B cell (primary cell): ENCODE data around the gene HCK. TPM values are rescaled to one million over a fixed set of nuclear protein-coding genes. Genes with fewer than 3 reads are reported as not detected.

Experiments
- ATAC-seq: fragments of 200-7000 bp; cut with Tn5 transposase; one replicate; pipeline ENCODE4 v1.10.0; 2021; ENCODE audit warnings: low read depth, mild to moderate bottlenecking, moderate number of reproducible peaks, moderate library complexity
- CTCF ChIA-PET: fragments of 350-600 bp; sonication (Branson Sonifier 250); formaldehyde crosslinking; loops from one replicate; lab custom pipeline; 2021; ENCODE audit warnings: antibody characterized with exemption, inconsistent platforms; lab: Charles Lee
- POLR2A ChIA-PET: fragments of 350-600 bp; sonication (Branson Sonifier 250); formaldehyde crosslinking; loops from one replicate; lab custom pipeline; 2021; ENCODE audit warnings: antibody characterized with exemption; lab: Charles Lee
- DNase-seq: peaks from one replicate; pipeline ENCODE4 v3.0.0; 2013
- H2AFZ ChIP-seq: 2 replicates; pipeline ENCODE4 v1.6.1; 2012; ENCODE audit warnings: mild to moderate bottlenecking, low read depth, low read length; ENCODE audit not compliant: insufficient read depth, poor library complexity, severe bottlenecking
- H3K27ac ChIP-seq, 2 donors: 1 replicate in 1 of 2; 2 replicates in 1 of 2; pipeline ENCODE4 v1.5.1; 2012 to 2013; ENCODE audit warnings: low read length in 2 of 2, mild to moderate bottlenecking in 2 of 2, moderate library complexity in 1 of 2
- H3K27me3 ChIP-seq, 4 experiments: fragments of 200-600 bp in 1 of 4; sonication (generic) in 1 of 4; replicated peaks in 1 of 4; 1 replicate in 2 of 4; 2 replicates in 2 of 4; pipeline versions ENCODE4 v1.6.1 to v1.7.0; 2013 to 2016; ENCODE audit warnings: low read length in 3 of 4, mild to moderate bottlenecking in 2 of 4, mixed read lengths in 1 of 4, moderate library complexity in 1 of 4; ENCODE audit not compliant: insufficient read depth in 4 of 4, control insufficient read depth in 3 of 4; ENCODE audit errors: control extremely low read depth in 1 of 4
- H3K36me3 ChIP-seq, 2 experiments: replicated peaks in 1 of 2; 1 replicate in 1 of 2; 2 replicates in 1 of 2; pipeline versions ENCODE4 v1.6.1 to v1.7.1; 2013; ENCODE audit warnings: low read length in 1 of 2; ENCODE audit not compliant: insufficient read depth in 2 of 2, control insufficient read depth in 1 of 2; ENCODE audit errors: control extremely low read depth in 1 of 2, extremely low read depth in 1 of 2
- H3K4me1 ChIP-seq, 2 donors: fragments of 200-600 bp in 1 of 2; sonication (generic) in 1 of 2; 1 replicate in 1 of 2; 2 replicates in 1 of 2; pipeline versions ENCODE4 v1.5.1 to v1.6.1; 2013 to 2017; ENCODE audit warnings: low read length in 2 of 2; ENCODE audit not compliant: control insufficient read depth in 2 of 2, insufficient read depth in 2 of 2
- H3K4me2 ChIP-seq: replicated peaks from 2 replicates; pipeline ENCODE3; 2012; ENCODE audit warnings: mild to moderate bottlenecking, low read depth, low read length; ENCODE audit not compliant: poor library complexity, severe bottlenecking
- H3K4me3 ChIP-seq, 5 experiments: fragments of 200-600 bp in 1 of 5; sonication (generic) in 1 of 5; 1 replicate in 3 of 5; 2 replicates in 2 of 5; pipeline versions ENCODE4 v1.5.1 to v1.7.0; 2011 to 2016; ENCODE audit warnings: low read length in 4 of 5, mild to moderate bottlenecking in 4 of 5, low read depth in 2 of 5, control low read depth in 1 of 5, moderate library complexity in 1 of 5; ENCODE audit not compliant: insufficient read depth in 1 of 5; ENCODE audit errors: control extremely low read depth in 1 of 5, extremely low read depth in 1 of 5
- H3K79me2 ChIP-seq: fragments of 200-600 bp; sonication (generic); one replicate; pipeline ENCODE4 v1.6.0; 2016; ENCODE audit warnings: low read length; ENCODE audit not compliant: control insufficient read depth, insufficient read depth
- H3K9ac ChIP-seq: fragments of 200-600 bp; sonication (generic); 2 replicates; pipeline ENCODE4 v1.6.1; 2017; ENCODE audit warnings: mild to moderate bottlenecking, low read length, moderate library complexity
- H3K9me3 ChIP-seq, 3 donors: one replicate each; pipeline versions ENCODE4 v1.6.1 to v1.7.1; 2013; ENCODE audit warnings: low read length in 2 of 3; ENCODE audit not compliant: control insufficient read depth in 2 of 3, insufficient read depth in 1 of 3; ENCODE audit errors: control extremely low read depth in 1 of 3
- H4K20me1 ChIP-seq: 2 replicates; pipeline ENCODE4 v1.6.0; 2012; ENCODE audit warnings: mild to moderate bottlenecking, low read length; ENCODE audit not compliant: insufficient read depth, control insufficient read depth, poor library complexity, severe bottlenecking
- H3K27ac Mint-ChIP-seq: one replicate; pipeline ENCODE4 v1.8.0; 2021; ENCODE audit warnings: mixed read lengths
- H3K27me3 Mint-ChIP-seq: one replicate; pipeline ENCODE4 v1.8.0; 2021; ENCODE audit warnings: mixed read lengths
- H3K4me1 Mint-ChIP-seq: one replicate; pipeline ENCODE4 v1.8.0; 2021; ENCODE audit warnings: mixed read lengths
- H3K4me3 Mint-ChIP-seq: one replicate; pipeline ENCODE4 v1.8.0; 2021; ENCODE audit warnings: mixed read lengths
- H3K9me3 Mint-ChIP-seq: one replicate; pipeline ENCODE4 v1.8.0; 2022; ENCODE audit warnings: mixed read lengths; ENCODE audit not compliant: insufficient read depth
- CTCF ChIP-seq: fragments of 200-600 bp; IDR thresholded peaks from one replicate; pipeline ENCODE4 v1.8.0; 2022; ENCODE audit warnings: antibody characterized with exemption, mild to moderate bottlenecking
- EZH2 ChIP-seq: IDR thresholded peaks from 2 replicates; pipeline ENCODE4 v1.6.1; 2012; ENCODE audit warnings: borderline replicate concordance, low read depth, mild to moderate bottlenecking, moderate library complexity, low read length; ENCODE audit not compliant: insufficient read depth, poor library complexity, severe bottlenecking
- WGBS: methylation state at CpG from one replicate; pipeline ENCODE4 v1.1.5; 2013; ENCODE audit warnings: missing lambda C conversion rate; ENCODE audit not compliant: insufficient coverage; 5-methylcytosine and 5-hydroxymethylcytosine counted together
- intact Hi-C: fragments of 100-400 bp; cut with micrococcal nuclease; formaldehyde crosslinking; loops from one replicate; pipeline ENCODE4 v1.10.0; 2022
- polyA plus RNA-seq: library from polyadenylated mRNA; depleted of rRNA; stranded (reverse); fragments of >200 nt; gene quantifications from 2 replicates; pipeline ENCODE4 v1.2.3, GENCODE V29; 2012
- total RNA-seq, 2 donors: library from RNA; stranded (reverse); fragments of 120-200 nt in 1 of 2; gene quantifications; 1 replicate in 1 of 2; 2 replicates in 1 of 2; pipeline versions ENCODE4 v1.2.3 to v1.2.4, GENCODE V29; 2013 to 2022

The HCK gene
- total and polyA plus RNA-seq, 2 donors (not counting 1 experiment from before 2014, with no cell fraction given), result 33.3 to 48.6 TPM

- Histone ChIP-seq H3K27ac (no peak overlapping the region), H3K4me3 (no peak overlapping the region), H3K4me2 (no peak overlapping the region), H4K20me1 (peaks cover 62% of the 10 kb centered on the region), H3K9me3 (no peaks in the 10 kb centered on the region), H3K9ac (no peak overlapping the region), H3K4me1 (no peaks in the 10 kb centered on the region), H3K27me3 (no peaks in the 10 kb centered on the region), H2AFZ (no peak overlapping the region), H3K79me2 (peaks cover 62% of the 10 kb centered on the region), H3K36me3 (peaks cover 0 to 6% of the 10 kb centered on the region in 2 experiments)
- DNase-seq (no peak), ATAC-seq (no peak)
- Mint-ChIP-seq H3K4me3 (no peak overlapping the region), H3K27me3 (no peaks in the 10 kb centered on the region), H3K4me1 (peaks cover 18% of the 10 kb centered on the region), H3K9me3 (no peaks in the 10 kb centered on the region), H3K27ac (no peak overlapping the region)
- intact Hi-C loops, result no loop called here
- TF ChIP-seq CTCF (no peak), EZH2 (no peak)
- CTCF ChIA-PET, result no interaction called here
- POLR2A ChIA-PET, result no interaction called here
- WGBS, result no CpG with 5 or more reads among the region's 4 CpGs
Observed at GRCh38 chr20:32123088-32123487, 71.0 kb downstream of the HCK start.

GRCh38 chr20:32124916-32125454, 72.9 kb downstream of the HCK start:
- H3K4me1 Mint-ChIP-seq, result peaks cover 17% of the 10 kb centered on the region
- no peaks in the 10 kb centered on the region for H3K9me3 Mint-ChIP-seq
- POLR2A ChIA-PET, result no interaction called here
- Histone ChIP-seq H3K4me3 (no peak overlapping the region), H4K20me1 (peaks cover 58% of the 10 kb centered on the region), H3K9ac (no peak overlapping the region), H3K36me3 (peaks cover 0 to 4% of the 10 kb centered on the region in 2 experiments), H3K4me1 (no peaks in the 10 kb centered on the region), H3K4me2 (no peak overlapping the region), H3K27me3 (no peaks in the 10 kb centered on the region), H3K79me2 (peaks cover 66% of the 10 kb centered on the region), H3K9me3 (no peaks in the 10 kb centered on the region), H3K27ac (no peak overlapping the region), H2AFZ (no peak overlapping the region)
- CTCF ChIA-PET, result interaction anchor here (0.8 kb wide), 1 partner anchor 92 kb away, joined by 3 read pairs; no protein-coding TSS in a partner anchor
- DNase-seq (no peak), ATAC-seq (no peak)
- 88% methylated on average over 2 of the region's 4 CpGs for WGBS
- H3K27ac Mint-ChIP-seq, result no peak overlapping the region
- no peaks in the 10 kb centered on the region for H3K27me3 Mint-ChIP-seq
- TF ChIP-seq EZH2 (no peak), CTCF (no peak)
- intact Hi-C loops, result no loop called here
- H3K4me3 Mint-ChIP-seq, result no peak overlapping the region
